Colon (tissue), 2 donors: ENCODE measurements around the gene SIK2.
"Not testable (repeated sequence)": the region's sequence is repeated elsewhere in the genome, so short reads cannot be mapped to it uniquely, and the experiment has no call there.

ENCODE experiments used
- FAIRE-seq: peaks from 2 replicates; lab custom pipeline; 2012; peaks lifted over from hg19 to GRCh38; lab: Jason Lieb, UNC
- donor health status: control.
- donor health status: control.

Gene SIK2

GRCh38 chr11:111699579-111700156 lies 97.4 kb downstream of the SIK2 start:
- no peak for FAIRE-seq

DNA sequence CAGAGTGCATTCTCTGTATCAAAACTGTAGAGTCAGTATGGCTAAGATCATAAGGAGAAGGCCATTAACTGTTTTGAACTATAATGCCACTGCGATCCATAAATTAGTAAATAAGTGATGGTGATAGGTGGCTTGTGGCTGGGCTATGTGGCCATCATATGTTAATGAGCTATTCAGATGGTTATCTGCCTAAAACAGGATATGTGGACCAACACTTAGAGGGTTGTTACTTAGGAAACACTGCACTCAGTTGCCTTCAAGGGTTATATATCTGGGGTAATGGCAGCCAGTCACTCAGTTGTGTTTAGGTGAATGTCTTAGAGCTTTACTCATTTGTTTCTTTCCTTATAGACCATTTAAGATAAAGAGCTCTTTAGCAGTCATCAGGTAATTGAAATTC lies 97.9 kb downstream of the SIK2 start:
- no peak for FAIRE-seq

- FAIRE-seq = no peak
Observed at GRCh38 chr11:111702623-111703022, 100.4 kb downstream of the SIK2 start.

GRCh38 chr11:111703576-111703975 lies 101.3 kb downstream of the SIK2 start:
- no peak for FAIRE-seq

GRCh38 chr11:111707039-111707690 lies 104.9 kb downstream of the SIK2 start:
- no peak for FAIRE-seq

GRCh38 chr11:111707691-111708067 lies 105.4 kb downstream of the SIK2 start:
- FAIRE-seq = no peak

DNA sequence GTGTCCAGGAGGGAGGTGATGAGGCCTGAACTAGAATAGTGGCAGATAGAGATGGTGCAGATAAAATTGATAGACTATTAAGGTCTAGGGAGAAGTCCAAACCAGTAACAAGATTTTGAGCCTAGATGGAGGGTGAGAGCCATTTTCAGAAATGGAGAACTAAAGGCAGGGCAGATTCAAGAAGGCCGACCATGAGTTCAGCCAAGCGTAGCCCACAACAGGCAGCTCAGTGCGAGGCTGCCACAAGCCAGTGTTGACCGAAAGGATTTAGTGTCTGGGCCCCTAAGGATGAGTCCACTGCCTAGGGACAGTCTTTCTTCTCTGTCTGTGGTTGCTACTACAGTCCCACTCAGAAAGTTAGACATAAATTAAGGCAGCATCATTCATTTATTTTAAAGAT lies 112.3 kb downstream of the SIK2 start:
- FAIRE-seq = no peak

DNA sequence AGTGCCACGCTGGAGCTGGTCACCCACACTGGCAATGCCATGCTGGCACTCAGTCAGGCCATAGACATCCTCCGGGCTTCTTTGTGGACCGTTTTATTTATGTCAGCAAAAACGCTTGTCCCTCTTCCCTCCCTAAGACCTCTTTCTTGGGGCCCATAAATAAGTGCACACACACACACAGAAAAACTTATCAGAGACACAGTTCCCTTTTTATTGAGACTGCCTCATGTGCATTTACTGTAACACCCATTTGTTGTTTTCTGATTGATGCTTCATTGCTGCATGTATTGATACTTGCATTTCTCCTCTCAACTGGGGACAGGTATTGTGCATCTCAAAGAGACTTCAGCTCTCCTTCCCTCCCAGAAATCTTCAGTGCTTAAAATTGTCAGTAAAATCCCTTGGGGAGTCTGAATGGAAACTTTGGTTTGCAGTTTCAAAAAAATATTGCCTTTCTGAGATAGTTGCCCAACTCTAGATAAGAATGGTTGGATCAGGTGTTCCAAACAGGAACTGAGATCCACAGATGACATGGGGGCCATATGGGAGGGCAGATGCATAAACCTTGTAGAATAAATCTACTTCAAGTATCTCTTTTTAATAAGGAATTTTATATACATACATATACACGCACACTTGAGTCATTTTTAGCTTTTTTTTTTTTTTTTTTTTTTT lies 113.0 kb downstream of the SIK2 start:
- no peak for FAIRE-seq

- not testable (repeated sequence) for FAIRE-seq
Observed at GRCh38 chr11:111717660-111718059, 115.4 kb downstream of the SIK2 start.

DNA sequence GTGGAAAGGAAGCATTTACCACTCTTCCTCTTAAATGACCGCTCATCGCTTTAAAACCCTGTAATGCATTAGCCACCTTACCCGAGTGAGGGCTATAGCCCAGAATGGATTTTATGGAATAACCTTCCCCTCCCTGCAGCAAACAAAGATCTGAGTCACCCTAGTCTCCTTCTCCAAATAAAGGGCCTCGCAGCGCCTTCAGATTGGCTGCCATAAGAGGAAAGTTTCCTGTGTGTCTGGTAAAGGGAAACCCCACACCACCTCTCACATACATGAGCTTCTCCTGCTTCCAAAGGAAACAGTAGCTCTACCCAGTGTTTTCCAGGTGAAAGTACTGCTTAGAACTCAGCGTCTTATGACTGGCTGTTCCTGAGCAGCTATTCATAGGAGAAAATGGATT lies 116.2 kb downstream of the SIK2 start:
- FAIRE-seq = no peak

DNA sequence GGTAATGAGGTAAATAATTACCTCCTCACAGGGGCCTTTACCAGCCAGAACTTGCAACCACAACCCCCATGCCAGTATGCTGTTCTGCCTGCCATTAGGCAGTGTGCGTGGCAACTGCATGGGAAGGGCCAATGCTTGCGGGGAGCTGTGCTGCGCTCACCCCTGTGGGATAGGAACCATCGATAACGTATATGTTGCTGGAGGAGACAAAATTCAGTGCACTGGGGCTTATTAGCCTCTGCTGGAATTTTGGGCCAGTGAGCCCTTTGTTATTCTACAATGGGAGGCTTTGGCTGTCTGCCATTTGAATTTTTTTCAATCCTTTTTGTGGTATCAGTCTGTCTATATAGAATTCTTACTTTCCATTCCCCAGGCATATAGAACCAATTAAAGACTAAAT lies 116.6 kb downstream of the SIK2 start:
- FAIRE-seq = no peak

GRCh38 chr11:111719379-111719778 lies 117.1 kb downstream of the SIK2 start:
- FAIRE-seq = no peak

DNA sequence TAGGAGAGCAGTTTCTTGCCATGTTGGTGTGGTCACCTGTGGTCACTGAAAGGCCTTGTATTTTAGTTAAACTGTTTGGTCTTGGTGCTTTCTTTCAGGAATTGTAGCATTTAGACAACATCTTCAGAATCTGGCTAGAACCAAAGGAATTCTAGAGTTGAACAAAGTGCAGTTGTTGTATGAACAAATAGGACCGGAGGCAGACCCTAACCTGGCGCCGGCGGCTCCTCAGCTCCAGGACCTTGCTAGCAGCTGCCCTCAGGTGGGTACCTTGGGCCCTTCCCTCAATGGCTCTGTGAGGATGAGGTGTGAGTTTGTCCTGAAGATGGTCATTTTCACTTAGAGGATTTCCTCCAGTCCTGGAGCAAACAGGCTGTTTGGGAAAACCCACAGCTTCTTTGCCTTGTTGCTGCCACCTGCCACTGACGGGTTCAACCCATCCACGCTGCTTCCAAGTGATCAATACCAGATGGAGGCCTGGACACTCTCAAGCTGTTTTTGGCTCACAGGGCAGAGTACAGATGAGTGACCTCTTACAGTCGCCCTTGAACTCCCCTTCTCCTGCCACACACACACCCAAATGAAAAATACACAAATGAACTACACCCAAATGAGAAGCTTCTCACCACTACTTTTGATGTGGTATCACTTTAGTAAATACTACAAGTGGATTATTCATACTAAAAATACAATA lies 118.7 kb downstream of the SIK2 start:
- no peak for FAIRE-seq

DNA sequence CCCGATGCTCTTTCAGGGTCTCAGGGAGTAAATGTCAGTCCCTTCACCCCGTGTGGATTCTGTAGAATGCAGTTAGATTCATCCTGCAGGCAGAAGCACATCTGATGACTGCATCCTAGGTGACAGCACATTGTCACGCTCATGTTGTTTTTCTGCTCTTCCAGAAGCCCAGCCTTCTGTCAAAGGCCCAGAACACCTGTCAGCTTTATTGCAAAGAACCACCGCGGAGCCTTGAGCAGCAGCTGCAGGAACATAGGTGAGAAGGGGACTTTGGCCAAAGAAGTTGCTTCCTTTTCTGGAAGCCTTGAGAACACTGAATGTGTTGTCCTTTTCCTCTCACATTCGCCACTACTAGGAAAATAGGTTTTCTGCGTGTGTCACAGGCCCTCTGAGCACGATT lies 120.3 kb downstream of the SIK2 start:
- no peak for FAIRE-seq

DNA sequence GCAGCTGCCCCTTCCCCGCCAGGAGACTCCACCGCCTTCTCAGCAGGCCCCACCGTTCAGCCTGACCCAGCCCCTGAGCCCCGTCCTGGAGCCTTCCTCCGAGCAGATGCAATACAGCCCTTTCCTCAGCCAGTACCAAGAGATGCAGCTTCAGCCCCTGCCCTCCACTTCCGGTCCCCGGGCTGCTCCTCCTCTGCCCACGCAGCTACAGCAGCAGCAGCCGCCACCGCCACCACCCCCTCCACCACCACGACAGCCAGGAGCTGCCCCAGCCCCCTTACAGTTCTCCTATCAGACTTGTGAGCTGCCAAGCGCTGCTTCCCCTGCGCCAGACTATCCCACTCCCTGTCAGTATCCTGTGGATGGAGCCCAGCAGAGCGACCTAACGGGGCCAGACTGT lies 121.3 kb downstream of the SIK2 start:
- no peak for FAIRE-seq

DNA sequence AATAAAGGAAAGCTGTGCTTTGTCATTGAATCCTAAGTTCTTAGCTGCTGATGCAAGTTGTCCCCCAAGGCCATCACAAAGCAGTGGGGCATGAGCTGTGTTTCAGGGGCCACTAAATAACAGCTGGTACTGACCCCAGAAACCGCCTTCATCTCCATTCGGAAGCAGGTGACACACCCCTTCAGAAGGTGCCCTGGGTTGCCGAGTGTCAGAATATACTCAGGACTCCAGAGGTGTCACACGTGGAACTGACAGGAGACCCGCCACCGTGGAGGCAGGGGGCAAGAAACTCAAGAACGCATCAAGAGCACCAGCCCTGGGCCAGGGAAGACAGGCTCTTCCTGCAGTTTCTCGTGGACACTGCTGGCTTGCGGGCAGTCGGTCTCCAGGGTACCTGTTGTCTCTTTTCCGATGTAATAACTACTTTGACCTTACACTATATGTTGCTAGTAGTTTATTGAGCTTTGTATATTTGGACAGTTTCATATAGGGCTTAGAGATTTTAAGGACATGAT lies 122.4 kb downstream of the SIK2 start:
- no peak for FAIRE-seq

- no peak for FAIRE-seq
Observed at GRCh38 chr11:111725621-111726020, 123.4 kb downstream of the SIK2 start.

GRCh38 chr11:111726301-111726713 lies 124.1 kb downstream of the SIK2 start:
- FAIRE-seq = no peak

DNA sequence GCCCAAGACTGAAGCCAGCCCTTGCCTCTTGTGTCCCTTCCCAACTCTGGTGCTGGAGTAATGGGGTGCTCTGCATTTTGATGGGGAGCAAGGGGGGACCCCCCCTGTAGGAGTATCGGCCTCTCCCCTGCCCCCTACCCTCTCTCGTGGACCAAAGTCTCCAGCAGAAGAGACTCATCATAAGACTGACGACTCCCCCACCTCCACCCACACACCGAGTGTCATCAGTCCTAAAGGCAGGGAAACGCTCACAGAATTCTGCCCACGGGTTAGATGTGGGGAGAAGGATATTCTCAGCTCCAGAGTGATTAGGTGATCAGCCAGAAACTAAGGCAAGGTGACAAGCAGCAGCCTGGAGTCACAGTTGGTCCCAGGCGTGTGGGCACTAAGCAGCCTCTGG lies 125.2 kb downstream of the SIK2 start:
- FAIRE-seq = no peak

DNA sequence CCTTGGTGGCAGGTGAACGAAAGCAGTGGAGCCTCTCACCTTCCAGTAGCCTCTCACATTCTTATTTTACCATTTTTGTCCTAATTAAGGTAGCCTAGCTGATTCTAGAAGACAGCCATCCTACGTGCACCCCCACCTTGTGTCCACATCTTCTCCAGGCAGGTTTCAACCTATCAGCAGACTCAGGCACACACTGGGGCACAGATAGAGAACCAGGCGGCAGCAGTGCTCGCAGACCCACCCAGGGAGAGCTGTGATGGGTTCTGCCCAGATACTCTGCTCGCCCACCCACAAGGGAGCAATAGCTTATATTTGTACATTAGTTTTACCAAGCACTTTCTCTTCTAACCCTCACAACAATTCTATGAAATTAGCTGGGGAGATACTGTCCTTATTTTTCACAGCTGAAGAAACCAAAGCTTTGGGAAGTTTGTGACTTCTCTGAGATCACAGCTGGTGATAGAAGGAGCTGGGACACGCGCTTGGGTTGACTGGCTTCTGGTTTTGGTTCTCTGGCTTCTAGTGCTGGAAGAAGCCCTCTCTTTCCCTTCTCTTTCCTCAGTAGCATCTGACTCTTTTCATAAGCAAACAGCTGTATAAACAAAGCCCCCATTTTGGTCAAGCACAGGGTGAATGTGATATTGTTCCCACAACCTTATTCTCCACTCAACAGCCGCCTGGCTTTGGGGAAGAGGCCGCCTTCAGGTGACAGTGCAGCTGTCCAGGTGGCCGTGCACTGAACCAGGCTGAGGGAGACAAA lies 127.0 kb downstream of the SIK2 start:
- no peak for FAIRE-seq

- FAIRE-seq = no peak
Observed at GRCh38 chr11:111729831-111730311, 127.6 kb downstream of the SIK2 start.
